GM23338 (cell line): ENCODE results near the gene CTNNA2. TPM values are rescaled to one million over a fixed set of nuclear protein-coding genes. Genes with fewer than 3 reads are reported as not detected.

ENCODE experiments used
- ATAC-seq: fragments of 200-7000 bp; cut with Tn5 transposase; 3 replicates; pipeline ENCODE4 v1.9.1; 2020
- DNase-seq: peaks from one replicate; pipeline ENCODE4 v3.0.0-alpha.2; 2015; ENCODE audit warnings: low spot score
- H2AFZ ChIP-seq: fragments of 200-600 bp; sonication (generic); 2 replicates; pipeline ENCODE4 v1.8.0; 2016; ENCODE audit warnings: antibody characterized with exemption, mild to moderate bottlenecking, moderate library complexity
- H3F3A ChIP-seq: fragments of 200-600 bp; sonication (generic); replicated peaks from 2 replicates; pipeline ENCODE4 v1.8.0; 2017; ENCODE audit warnings: antibody characterized with exemption, mixed run types, low read depth
- H3K27ac ChIP-seq: fragments of 200-600 bp; sonication (generic); 2 replicates; pipeline ENCODE4 v1.6.1; 2016; ENCODE audit warnings: low read depth
- H3K27me3 ChIP-seq: fragments of 200-600 bp; sonication (generic); 2 replicates; pipeline ENCODE4 v1.8.0; 2016; ENCODE audit warnings: mild to moderate bottlenecking, mixed run types, moderate library complexity; ENCODE audit not compliant: insufficient read depth
- H3K36me3 ChIP-seq: fragments of 200-600 bp; sonication (generic); 2 replicates; pipeline ENCODE4 v1.8.0; 2016; ENCODE audit warnings: mild to moderate bottlenecking; ENCODE audit not compliant: insufficient read depth
- H3K4me1 ChIP-seq: fragments of 200-600 bp; sonication (generic); 2 replicates; pipeline ENCODE4 v1.8.0; 2016; ENCODE audit warnings: mild to moderate bottlenecking, moderate library complexity; ENCODE audit not compliant: insufficient read depth
- H3K4me2 ChIP-seq: fragments of 200-600 bp; sonication (generic); 2 replicates; pipeline ENCODE4 v1.7.1; 2017; ENCODE audit warnings: mixed run types
- H3K4me3 ChIP-seq: fragments of 200-600 bp; sonication (generic); 2 replicates; pipeline ENCODE4 v1.6.1; 2016; ENCODE audit warnings: mixed run types
- H3K79me2 ChIP-seq: fragments of 200-600 bp; sonication (generic); replicated peaks from 2 replicates; pipeline ENCODE4 v1.8.0; 2017; ENCODE audit warnings: mild to moderate bottlenecking; ENCODE audit not compliant: insufficient read depth
- H3K9me2 ChIP-seq: fragments of 200-600 bp; sonication (generic); 2 replicates; pipeline ENCODE4 v1.8.0; 2017; ENCODE audit not compliant: insufficient read depth
- H4K20me1 ChIP-seq: fragments of 200-600 bp; sonication (generic); replicated peaks from 2 replicates; pipeline ENCODE4 v1.8.0; 2017; ENCODE audit warnings: mild to moderate bottlenecking; ENCODE audit not compliant: insufficient read depth
- H3K27ac Mint-ChIP-seq: 2 replicates; pipeline ENCODE4 v1.8.0; 2020; ENCODE audit warnings: inconsistent platforms, mild to moderate bottlenecking, moderate library complexity, mixed read lengths
- H3K27me3 Mint-ChIP-seq: 3 replicates; pipeline ENCODE4 v1.8.0; 2022; ENCODE audit warnings: low read depth, mild to moderate bottlenecking, moderate library complexity, mixed read lengths, inconsistent platforms; ENCODE audit not compliant: insufficient read depth, poor library complexity
- H3K36me3 Mint-ChIP-seq: 3 replicates; pipeline ENCODE4 v1.8.0; 2021; ENCODE audit warnings: low read depth, mild to moderate bottlenecking, inconsistent platforms, moderate library complexity, mixed read lengths
- H3K4me1 Mint-ChIP-seq: 3 replicates; pipeline ENCODE4 v1.8.0; 2020; ENCODE audit warnings: mild to moderate bottlenecking, inconsistent platforms, mixed read lengths
- H3K4me3 Mint-ChIP-seq: 3 replicates; pipeline ENCODE4 v1.8.0; 2021; ENCODE audit warnings: moderate library complexity, mild to moderate bottlenecking, inconsistent platforms, mixed read lengths
- H3K9me3 Mint-ChIP-seq: 3 replicates; pipeline ENCODE4 v1.8.0; 2020; ENCODE audit warnings: moderate library complexity, mild to moderate bottlenecking, inconsistent platforms, mixed read lengths
- CREB1 ChIP-seq: fragments of 250-450 bp; sonication (Bioruptor Pico); IDR thresholded peaks from 2 replicates; pipeline ENCODE4 v1.5.0; 2020; ENCODE audit warnings: low read depth, mild to moderate bottlenecking, moderate library complexity
- EZH2phosphoT487 ChIP-seq: fragments of 200-600 bp; sonication (generic); IDR thresholded peaks from one replicate; pipeline ENCODE4 v1.8.1; 2018; ENCODE audit warnings: antibody characterized with exemption; ENCODE audit not compliant: unreplicated experiment
- JUNB ChIP-seq: IDR thresholded peaks from one replicate; pipeline ENCODE4 v1.6.1; 2016; ENCODE audit warnings: antibody characterized with exemption; ENCODE audit not compliant: unreplicated experiment
- polyA plus RNA-seq: library from polyadenylated mRNA; unstranded; fragments of >200 nt; fragmentation: Nextera tagmentation; extraction: Ambion mirVana; gene quantifications from 2 replicates; pipeline ENCODE4 v1.2.1, GENCODE V29; 2016
- total RNA-seq: library from RNA; depleted of rRNA; stranded (reverse); fragments of >200 nt; shearing (Covaris generic); gene quantifications from 2 replicates; pipeline ENCODE4 v1.2.3, GENCODE V29; 2014
- TF ChIP-seq, protein P1 (sequence below): fragments of 250-450 bp; sonication (Bioruptor Pico); IDR thresholded peaks from 2 replicates; pipeline ENCODE4 v1.5.0; 2020; ENCODE audit warnings: mild to moderate bottlenecking, moderate library complexity
- TF ChIP-seq, protein P2 (sequence below): IDR thresholded peaks from one replicate; pipeline ENCODE4 v1.6.1; 2018; ENCODE audit warnings: antibody characterized with exemption; ENCODE audit not compliant: unreplicated experiment

The CTNNA2 gene
- total and polyA plus RNA-seq, 2 experiments from 2014 or later: 6.4 to 15.6 TPM

- TF ChIP-seq, protein P1, sequence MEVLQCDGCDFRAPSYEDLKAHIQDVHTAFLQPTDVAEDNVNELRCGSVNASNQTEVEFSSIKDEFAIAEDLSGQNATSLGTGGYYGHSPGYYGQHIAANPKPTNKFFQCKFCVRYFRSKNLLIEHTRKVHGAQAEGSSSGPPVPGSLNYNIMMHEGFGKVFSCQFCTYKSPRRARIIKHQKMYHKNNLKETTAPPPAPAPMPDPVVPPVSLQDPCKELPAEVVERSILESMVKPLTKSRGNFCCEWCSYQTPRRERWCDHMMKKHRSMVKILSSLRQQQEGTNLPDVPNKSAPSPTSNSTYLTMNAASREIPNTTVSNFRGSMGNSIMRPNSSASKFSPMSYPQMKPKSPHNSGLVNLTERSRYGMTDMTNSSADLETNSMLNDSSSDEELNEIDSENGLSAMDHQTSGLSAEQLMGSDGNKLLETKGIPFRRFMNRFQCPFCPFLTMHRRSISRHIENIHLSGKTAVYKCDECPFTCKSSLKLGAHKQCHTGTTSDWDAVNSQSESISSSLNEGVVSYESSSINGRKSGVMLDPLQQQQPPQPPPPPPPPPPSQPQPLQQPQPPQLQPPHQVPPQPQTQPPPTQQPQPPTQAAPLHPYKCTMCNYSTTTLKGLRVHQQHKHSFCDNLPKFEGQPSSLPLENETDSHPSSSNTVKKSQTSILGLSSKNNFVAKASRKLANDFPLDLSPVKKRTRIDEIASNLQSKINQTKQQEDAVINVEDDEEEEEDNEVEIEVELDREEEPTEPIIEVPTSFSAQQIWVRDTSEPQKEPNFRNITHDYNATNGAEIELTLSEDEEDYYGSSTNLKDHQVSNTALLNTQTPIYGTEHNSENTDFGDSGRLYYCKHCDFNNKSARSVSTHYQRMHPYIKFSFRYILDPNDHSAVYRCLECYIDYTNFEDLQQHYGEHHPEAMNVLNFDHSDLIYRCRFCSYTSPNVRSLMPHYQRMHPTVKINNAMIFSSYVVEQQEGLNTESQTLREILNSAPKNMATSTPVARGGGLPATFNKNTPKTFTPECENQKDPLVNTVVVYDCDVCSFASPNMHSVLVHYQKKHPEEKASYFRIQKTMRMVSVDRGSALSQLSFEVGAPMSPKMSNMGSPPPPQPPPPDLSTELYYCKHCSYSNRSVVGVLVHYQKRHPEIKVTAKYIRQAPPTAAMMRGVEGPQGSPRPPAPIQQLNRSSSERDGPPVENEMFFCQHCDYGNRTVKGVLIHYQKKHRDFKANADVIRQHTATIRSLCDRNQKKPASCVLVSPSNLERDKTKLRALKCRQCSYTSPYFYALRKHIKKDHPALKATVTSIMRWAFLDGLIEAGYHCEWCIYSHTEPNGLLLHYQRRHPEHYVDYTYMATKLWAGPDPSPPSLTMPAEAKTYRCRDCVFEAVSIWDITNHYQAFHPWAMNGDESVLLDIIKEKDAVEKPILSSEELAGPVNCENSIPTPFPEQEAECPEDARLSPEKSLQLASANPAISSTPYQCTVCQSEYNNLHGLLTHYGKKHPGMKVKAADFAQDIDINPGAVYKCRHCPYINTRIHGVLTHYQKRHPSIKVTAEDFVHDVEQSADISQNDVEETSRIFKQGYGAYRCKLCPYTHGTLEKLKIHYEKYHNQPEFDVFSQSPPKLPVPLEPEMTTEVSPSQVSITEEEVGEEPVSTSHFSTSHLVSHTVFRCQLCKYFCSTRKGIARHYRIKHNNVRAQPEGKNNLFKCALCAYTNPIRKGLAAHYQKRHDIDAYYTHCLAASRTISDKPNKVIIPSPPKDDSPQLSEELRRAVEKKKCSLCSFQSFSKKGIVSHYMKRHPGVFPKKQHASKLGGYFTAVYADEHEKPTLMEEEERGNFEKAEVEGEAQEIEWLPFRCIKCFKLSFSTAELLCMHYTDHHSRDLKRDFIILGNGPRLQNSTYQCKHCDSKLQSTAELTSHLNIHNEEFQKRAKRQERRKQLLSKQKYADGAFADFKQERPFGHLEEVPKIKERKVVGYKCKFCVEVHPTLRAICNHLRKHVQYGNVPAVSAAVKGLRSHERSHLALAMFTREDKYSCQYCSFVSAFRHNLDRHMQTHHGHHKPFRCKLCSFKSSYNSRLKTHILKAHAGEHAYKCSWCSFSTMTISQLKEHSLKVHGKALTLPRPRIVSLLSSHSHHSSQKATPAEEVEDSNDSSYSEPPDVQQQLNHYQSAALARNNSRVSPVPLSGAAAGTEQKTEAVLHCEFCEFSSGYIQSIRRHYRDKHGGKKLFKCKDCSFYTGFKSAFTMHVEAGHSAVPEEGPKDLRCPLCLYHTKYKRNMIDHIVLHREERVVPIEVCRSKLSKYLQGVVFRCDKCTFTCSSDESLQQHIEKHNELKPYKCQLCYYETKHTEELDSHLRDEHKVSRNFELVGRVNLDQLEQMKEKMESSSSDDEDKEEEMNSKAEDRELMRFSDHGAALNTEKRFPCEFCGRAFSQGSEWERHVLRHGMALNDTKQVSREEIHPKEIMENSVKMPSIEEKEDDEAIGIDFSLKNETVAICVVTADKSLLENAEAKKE (CRISPR knock-in tag): no peak
- TF ChIP-seq CREB1 (CRISPR knock-in tag) (no peak), EZH2phosphoT487 (no peak)
Measured at GRCh38 chr2:79929624-79930023, 416.8 kb downstream of the CTNNA2 start (continued).

DNA sequence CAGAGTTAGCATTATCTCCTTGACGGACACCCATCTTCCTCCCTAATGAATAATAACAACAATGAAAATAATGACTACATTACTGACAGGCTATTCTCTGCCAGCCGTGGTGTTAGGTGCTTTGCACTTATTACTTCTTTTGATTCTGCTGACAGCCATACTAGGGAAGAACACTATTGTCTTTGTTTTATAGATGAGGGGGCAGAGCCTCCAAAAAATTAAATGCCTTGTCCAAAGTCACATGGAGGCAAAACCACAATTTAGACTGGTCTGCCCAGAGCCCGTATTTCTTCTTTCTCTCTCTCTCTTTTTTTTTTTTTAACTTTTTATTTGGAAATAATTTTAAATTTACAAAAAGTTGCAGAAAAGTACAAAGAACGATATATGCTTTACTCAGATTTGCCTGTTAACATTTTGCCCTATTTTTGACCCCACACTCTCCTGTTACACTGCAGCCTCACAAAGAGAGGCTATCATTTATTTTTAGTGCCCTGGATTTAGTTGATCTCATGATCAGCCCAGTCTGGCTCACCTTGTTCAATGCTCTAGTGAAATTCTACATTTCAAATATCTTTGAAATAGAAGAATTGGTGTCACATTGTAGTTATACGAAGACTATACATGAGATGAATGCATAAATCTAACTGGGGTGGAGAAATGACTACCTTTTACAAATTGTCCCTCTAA, 422.3 kb downstream of the CTNNA2 start:
- Histone ChIP-seq H4K20me1 (no peaks in the 10 kb centered on the region), H3K4me2 (no peak overlapping the region), H3K79me2 (no peaks in the 10 kb centered on the region), H3K27me3 (no peaks in the 10 kb centered on the region), H3K27ac (no peak overlapping the region), H3K36me3 (no peaks in the 10 kb centered on the region), H3K4me1 (no peaks in the 10 kb centered on the region), H3K4me3 (no peak overlapping the region), H3F3A (no peaks in the 10 kb centered on the region), H2AFZ (no peak overlapping the region), H3K9me2 (no peaks in the 10 kb centered on the region)
- Mint-ChIP-seq H3K4me1 (peaks cover 10% of the 10 kb centered on the region), H3K27ac (peak overlapping the region; percentile 99), H3K36me3 (no peaks in the 10 kb centered on the region), H3K27me3 (peaks cover 5% of the 10 kb centered on the region), H3K9me3 (no peaks in the 10 kb centered on the region), H3K4me3 (no peak overlapping the region)
- ATAC-seq (no peak), DNase-seq (no peak)
- no peak for TF ChIP-seq JUNB
- TF ChIP-seq, protein P2, sequence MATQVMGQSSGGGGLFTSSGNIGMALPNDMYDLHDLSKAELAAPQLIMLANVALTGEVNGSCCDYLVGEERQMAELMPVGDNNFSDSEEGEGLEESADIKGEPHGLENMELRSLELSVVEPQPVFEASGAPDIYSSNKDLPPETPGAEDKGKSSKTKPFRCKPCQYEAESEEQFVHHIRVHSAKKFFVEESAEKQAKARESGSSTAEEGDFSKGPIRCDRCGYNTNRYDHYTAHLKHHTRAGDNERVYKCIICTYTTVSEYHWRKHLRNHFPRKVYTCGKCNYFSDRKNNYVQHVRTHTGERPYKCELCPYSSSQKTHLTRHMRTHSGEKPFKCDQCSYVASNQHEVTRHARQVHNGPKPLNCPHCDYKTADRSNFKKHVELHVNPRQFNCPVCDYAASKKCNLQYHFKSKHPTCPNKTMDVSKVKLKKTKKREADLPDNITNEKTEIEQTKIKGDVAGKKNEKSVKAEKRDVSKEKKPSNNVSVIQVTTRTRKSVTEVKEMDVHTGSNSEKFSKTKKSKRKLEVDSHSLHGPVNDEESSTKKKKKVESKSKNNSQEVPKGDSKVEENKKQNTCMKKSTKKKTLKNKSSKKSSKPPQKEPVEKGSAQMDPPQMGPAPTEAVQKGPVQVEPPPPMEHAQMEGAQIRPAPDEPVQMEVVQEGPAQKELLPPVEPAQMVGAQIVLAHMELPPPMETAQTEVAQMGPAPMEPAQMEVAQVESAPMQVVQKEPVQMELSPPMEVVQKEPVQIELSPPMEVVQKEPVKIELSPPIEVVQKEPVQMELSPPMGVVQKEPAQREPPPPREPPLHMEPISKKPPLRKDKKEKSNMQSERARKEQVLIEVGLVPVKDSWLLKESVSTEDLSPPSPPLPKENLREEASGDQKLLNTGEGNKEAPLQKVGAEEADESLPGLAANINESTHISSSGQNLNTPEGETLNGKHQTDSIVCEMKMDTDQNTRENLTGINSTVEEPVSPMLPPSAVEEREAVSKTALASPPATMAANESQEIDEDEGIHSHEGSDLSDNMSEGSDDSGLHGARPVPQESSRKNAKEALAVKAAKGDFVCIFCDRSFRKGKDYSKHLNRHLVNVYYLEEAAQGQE: no peak
- TF ChIP-seq, protein P1 (CRISPR knock-in tag): no peak
